Islet precursor cell (in vitro differentiated cells): ENCODE data around the gene SLC45A1.
A peak's percentile ranks its signal among the peaks of the same experiment; 100 is the strongest.
"Not testable (repeated sequence)": the region's sequence is repeated elsewhere in the genome, so short reads cannot be mapped to it uniquely, and the experiment has no call there.

Experiments
- DNase-seq: peaks from one replicate; pipeline ENCODE4 v3.0.0-alpha.2; 2018

SLC45A1 gene

GRCh38 chr1:8371372-8371991 is 53.6 kb downstream of the SLC45A1 start:
- DNase-seq = no peak

- DNase-seq = no peak
These were observed 55.2 kb downstream of the SLC45A1 start for GRCh38 chr1:8373125-8373524.

GRCh38 chr1:8373581-8374241 is 55.8 kb downstream of the SLC45A1 start:
- DNase-seq = peak; percentile 75

- DNase-seq = peak; percentile 50
These were observed 56.4 kb downstream of the SLC45A1 start for GRCh38 chr1:8374356-8374755.

- DNase-seq = peak; percentile 62
These were observed 56.9 kb downstream of the SLC45A1 start for GRCh38 chr1:8374812-8375211.

GRCh38 chr1:8376358-8376840 is 58.5 kb downstream of the SLC45A1 start:
- peak; percentile 23 for DNase-seq

- peak; percentile 21 for DNase-seq
These were observed 59.5 kb downstream of the SLC45A1 start for GRCh38 chr1:8377271-8377981.

GRCh38 chr1:8378178-8378577 is 60.3 kb downstream of the SLC45A1 start:
- no peak for DNase-seq

GRCh38 chr1:8378981-8379470 is 61.1 kb downstream of the SLC45A1 start:
- no peak for DNase-seq

- DNase-seq = no peak
These were observed 61.7 kb downstream of the SLC45A1 start for GRCh38 chr1:8379513-8380186.

- not testable (repeated sequence) for DNase-seq
These were observed 62.4 kb downstream of the SLC45A1 start for GRCh38 chr1:8380310-8380709.

GRCh38 chr1:8381618-8382017 is 63.7 kb downstream of the SLC45A1 start:
- DNase-seq = no peak

GRCh38 chr1:8382051-8382505 is 64.2 kb downstream of the SLC45A1 start:
- DNase-seq = peak; percentile 76

GRCh38 chr1:8382608-8383505 is 64.9 kb downstream of the SLC45A1 start:
- peak; percentile 19 for DNase-seq

- peak; percentile 58 for DNase-seq
These were observed 66.2 kb downstream of the SLC45A1 start for GRCh38 chr1:8384088-8384487.

GRCh38 chr1:8384577-8384976 is 66.7 kb downstream of the SLC45A1 start:
- peak; percentile 42 for DNase-seq

GRCh38 chr1:8386247-8386646 is 68.3 kb downstream of the SLC45A1 start:
- no peak for DNase-seq

- peak; percentile 7 for DNase-seq
These were observed 71.0 kb downstream of the SLC45A1 start for GRCh38 chr1:8388732-8389562.

GRCh38 chr1:8389958-8390535 is 72.1 kb downstream of the SLC45A1 start:
- DNase-seq = peak; percentile 38

- peak; percentile 17 for DNase-seq
These were observed 72.8 kb downstream of the SLC45A1 start for GRCh38 chr1:8390707-8391106.

- DNase-seq = no peak
These were observed 74.6 kb downstream of the SLC45A1 start for GRCh38 chr1:8392522-8392921.
